ENCODE measurements around the gene C2orf49. TPM values are rescaled to one million over a fixed set of nuclear protein-coding genes. Genes with fewer than 3 reads are reported as not detected.
"Not testable (repeated sequence)": the region's sequence is repeated elsewhere in the genome, so short reads cannot be mapped to it uniquely, and the experiment has no call there.

The C2orf49 gene
- total RNA-seq, 1 donor = 18.1 TPM

- Histone ChIP-seq H3K79me2 (ENCODE audit: insufficient read depth, low read length) (peaks cover 70% of the 10 kb centered on the region), H4K20me1 (ENCODE audit: insufficient read depth, low read length) (peaks cover 3% of the 10 kb centered on the region), H3K36me3 (ENCODE audit: insufficient read depth, low read length) (no peaks in the 10 kb centered on the region), H3K27me3 (ENCODE audit: insufficient read depth, low read length) (no peaks in the 10 kb centered on the region), H3K9me3 (ENCODE audit: low read depth, low read length) (no peaks in the 10 kb centered on the region), H3K4me3 (ENCODE audit: insufficient read depth, low read length) (peak overlapping the region; percentile 31), H3K27ac (ENCODE audit: low read depth, low read length) (peak overlapping the region; percentile 95), H3K4me1 (ENCODE audit: insufficient read depth, low read length) (peaks cover 66% of the 10 kb centered on the region), H3K4me2 (ENCODE audit: insufficient read depth, low read length) (peak overlapping the region; percentile 66), H2AFZ (ENCODE audit: low read length) (peak overlapping the region; percentile 43)
- TF ChIP-seq, protein P1, sequence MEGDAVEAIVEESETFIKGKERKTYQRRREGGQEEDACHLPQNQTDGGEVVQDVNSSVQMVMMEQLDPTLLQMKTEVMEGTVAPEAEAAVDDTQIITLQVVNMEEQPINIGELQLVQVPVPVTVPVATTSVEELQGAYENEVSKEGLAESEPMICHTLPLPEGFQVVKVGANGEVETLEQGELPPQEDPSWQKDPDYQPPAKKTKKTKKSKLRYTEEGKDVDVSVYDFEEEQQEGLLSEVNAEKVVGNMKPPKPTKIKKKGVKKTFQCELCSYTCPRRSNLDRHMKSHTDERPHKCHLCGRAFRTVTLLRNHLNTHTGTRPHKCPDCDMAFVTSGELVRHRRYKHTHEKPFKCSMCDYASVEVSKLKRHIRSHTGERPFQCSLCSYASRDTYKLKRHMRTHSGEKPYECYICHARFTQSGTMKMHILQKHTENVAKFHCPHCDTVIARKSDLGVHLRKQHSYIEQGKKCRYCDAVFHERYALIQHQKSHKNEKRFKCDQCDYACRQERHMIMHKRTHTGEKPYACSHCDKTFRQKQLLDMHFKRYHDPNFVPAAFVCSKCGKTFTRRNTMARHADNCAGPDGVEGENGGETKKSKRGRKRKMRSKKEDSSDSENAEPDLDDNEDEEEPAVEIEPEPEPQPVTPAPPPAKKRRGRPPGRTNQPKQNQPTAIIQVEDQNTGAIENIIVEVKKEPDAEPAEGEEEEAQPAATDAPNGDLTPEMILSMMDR (IDR thresholded peaks at IDR 0.05; ENCODE audit: extremely low read depth, low read depth, low read length) = no peak
- peak; percentile 89 for DNase-seq (ENCODE audit: insufficient read length, low spot score, missing footprints)
These were observed 12.6 kb upstream of the C2orf49 start for GRCh38 chr2:105324732-105325131.

GRCh38 chr2:105325389-105325963, 11.9 kb upstream of the C2orf49 start:
- no peak for DNase-seq (ENCODE audit: insufficient read length, low spot score, missing footprints)
- H3K4me2 ChIP-seq (ENCODE audit: insufficient read depth, low read length) = peak overlapping the region; percentile 66

DNA sequence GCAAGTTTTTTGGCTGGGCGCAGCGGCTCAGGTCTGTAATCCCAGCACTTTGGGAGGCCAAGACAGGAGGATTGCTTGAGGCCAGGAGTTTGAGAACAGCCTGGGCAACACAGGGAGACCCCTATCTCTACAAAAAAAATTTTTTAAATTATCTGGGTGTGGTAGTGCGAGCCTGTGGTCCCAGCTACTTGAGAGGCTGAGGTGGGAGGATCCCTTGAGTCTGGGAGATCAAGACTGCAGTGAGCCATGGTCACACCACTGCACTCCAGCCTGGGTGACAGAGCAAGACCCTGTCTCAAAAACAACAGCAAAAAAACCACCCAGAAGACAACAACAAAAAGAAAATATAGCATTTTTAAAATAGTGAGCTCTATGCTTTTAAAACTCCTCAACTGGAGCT, 10.1 kb upstream of the C2orf49 start:
- H3K4me2 ChIP-seq (ENCODE audit: insufficient read depth, low read length); H3K36me3 ChIP-seq (ENCODE audit: insufficient read depth, low read length); H2AFZ ChIP-seq (ENCODE audit: low read length); H3K27ac ChIP-seq (ENCODE audit: low read depth, low read length); H3K9me3 ChIP-seq (ENCODE audit: low read depth, low read length); H3K27me3 ChIP-seq (ENCODE audit: insufficient read depth, low read length); H4K20me1 ChIP-seq (ENCODE audit: insufficient read depth, low read length); H3K4me3 ChIP-seq (ENCODE audit: insufficient read depth, low read length); DNase-seq (ENCODE audit: insufficient read length, low spot score, missing footprints): not testable (repeated sequence)
- Histone ChIP-seq H3K79me2 (ENCODE audit: insufficient read depth, low read length) (peaks cover 58% of the 10 kb centered on the region), H3K4me1 (ENCODE audit: insufficient read depth, low read length) (peaks cover 68% of the 10 kb centered on the region)

More at GRCh38 chr2:105325389-105325963, 11.9 kb upstream of the C2orf49 start:
- peaks cover 3% of the 10 kb centered on the region for H4K20me1 ChIP-seq (ENCODE audit: insufficient read depth, low read length)
- H3K9me3 ChIP-seq (ENCODE audit: low read depth, low read length) = no peaks in the 10 kb centered on the region
- peak overlapping the region; percentile 31 for H3K4me3 ChIP-seq (ENCODE audit: insufficient read depth, low read length)
- no peak overlapping the region for H2AFZ ChIP-seq (ENCODE audit: low read length)
- H3K36me3 ChIP-seq (ENCODE audit: insufficient read depth, low read length) = no peaks in the 10 kb centered on the region
- peaks cover 71% of the 10 kb centered on the region for H3K4me1 ChIP-seq (ENCODE audit: insufficient read depth, low read length)
- H3K27me3 ChIP-seq (ENCODE audit: insufficient read depth, low read length) = no peaks in the 10 kb centered on the region
- H3K27ac ChIP-seq (ENCODE audit: low read depth, low read length) = peak overlapping the region; percentile 95
- TF ChIP-seq, protein P1 (IDR thresholded peaks at IDR 0.05; ENCODE audit: extremely low read depth, low read depth, low read length) = no peak
- H3K79me2 ChIP-seq (ENCODE audit: insufficient read depth, low read length) = peaks cover 69% of the 10 kb centered on the region

- no peak for DNase-seq (ENCODE audit: insufficient read length, low spot score, missing footprints)
- H3K27me3 ChIP-seq (ENCODE audit: insufficient read depth, low read length) = no peaks in the 10 kb centered on the region
- peak overlapping the region; percentile 59 for H3K27ac ChIP-seq (ENCODE audit: low read depth, low read length)
- H3K4me1 ChIP-seq (ENCODE audit: insufficient read depth, low read length) = peaks cover 64% of the 10 kb centered on the region
- peaks cover 54% of the 10 kb centered on the region for H3K79me2 ChIP-seq (ENCODE audit: insufficient read depth, low read length)
- peaks cover 3% of the 10 kb centered on the region for H4K20me1 ChIP-seq (ENCODE audit: insufficient read depth, low read length)
- TF ChIP-seq, protein P1 (IDR thresholded peaks at IDR 0.05; ENCODE audit: extremely low read depth, low read depth, low read length) = no peak
- H2AFZ ChIP-seq (ENCODE audit: low read length) = no peak overlapping the region
- peak overlapping the region; percentile 98 for H3K4me2 ChIP-seq (ENCODE audit: insufficient read depth, low read length)
- H3K4me3 ChIP-seq (ENCODE audit: insufficient read depth, low read length) = no peak overlapping the region
- no peaks in the 10 kb centered on the region for H3K36me3 ChIP-seq (ENCODE audit: insufficient read depth, low read length)
- H3K9me3 ChIP-seq (ENCODE audit: low read depth, low read length) = no peaks in the 10 kb centered on the region
These were observed 9.7 kb upstream of the C2orf49 start for GRCh38 chr2:105327690-105328089.
